ENCODE results near the gene CBX4. TPM values are rescaled to one million over a fixed set of nuclear protein-coding genes. Genes with fewer than 3 reads are reported as not detected.

CBX4 gene
- total and polyA plus RNA-seq, 3 experiments from 2014 or later, result 9.8 to 12.2 (median 12.1) TPM

GRCh38 chr17:79795795-79796443 lies 43.3 kb downstream of the CBX4 start:
- Histone ChIP-seq H3K4me1 (ENCODE audit: insufficient read depth, low read length) (peaks cover 51% of the 10 kb centered on the region), H3K27me3 (ENCODE audit: insufficient read depth, low read length, poor library complexity, severe bottlenecking) (peaks cover 44% of the 10 kb centered on the region), H3K4me3 (ENCODE audit: low read length) (peak overlapping the region; percentile 80), H3K27ac (ENCODE audit: low read depth, low read length) (peak overlapping the region; percentile 73), H3K36me3 (ENCODE audit: insufficient read depth, low read length) (no peaks in the 10 kb centered on the region), H3K9me3 (ENCODE audit: low read length) (no peaks in the 10 kb centered on the region)
- Mint-ChIP-seq H3K27ac (peak overlapping the region in 6 of 8 donors; percentile 1 to 92 (median 77)), H3K9me3 (peaks cover 0 to 2% (median 2%) of the 10 kb centered on the region in 5 donors), H3K4me3 (peak overlapping the region; percentile 85 to 92 (median 86)), H3K36me3 (peaks cover 0 to 2% (median 0%) of the 10 kb centered on the region in 3 donors), H3K4me1 (peaks cover 31 to 52% (median 31%) of the 10 kb centered on the region in 3 donors), H3K27me3 (peaks cover 41 to 42% of the 10 kb centered on the region in 2 donors)
- ChIA-PET POLR2A (interaction anchor here (0.6 to 6.9 kb wide), 5 partner anchors 9 to 207 kb away, joined by 3 to 79 read pairs (median 5); partner anchors contain the start of genes CBX2 and CBX4), CTCF (interaction anchor here (1.5 to 1.7 kb wide), 3 partner anchors 44 to 46 kb away, joined by 3 to 9 read pairs (median 6); partner anchors contain the start of gene CBX4)
- DNase-seq, result no peak

- Mint-ChIP-seq H3K9me3 (peaks cover 0 to 2% (median 0%) of the 10 kb centered on the region in 5 donors), H3K27me3 (peaks cover 36 to 39% of the 10 kb centered on the region in 2 donors), H3K36me3 (peaks cover 0 to 2% (median 0%) of the 10 kb centered on the region in 3 donors), H3K27ac (no peak overlapping the region), H3K4me3 (no peak overlapping the region), H3K4me1 (peaks cover 22 to 47% (median 23%) of the 10 kb centered on the region in 3 donors)
- H3K4me1 ChIP-seq (ENCODE audit: insufficient read depth, low read length), result peaks cover 50% of the 10 kb centered on the region
- CTCF ChIA-PET, result interaction anchor here (1.5 to 1.8 kb wide), 2 partner anchors 40 to 45 kb away, joined by 3 to 4 read pairs; no protein-coding TSS in a partner anchor
- H3K36me3 ChIP-seq (ENCODE audit: insufficient read depth, low read length), result no peaks in the 10 kb centered on the region
- no peak for DNase-seq
- H3K27ac ChIP-seq (ENCODE audit: low read depth, low read length), result no peak overlapping the region
- no peaks in the 10 kb centered on the region for H3K9me3 ChIP-seq (ENCODE audit: low read length)
- H3K4me3 ChIP-seq (ENCODE audit: low read length), result no peak overlapping the region
- POLR2A ChIA-PET, result interaction anchor here (6.9 kb wide), 1 partner anchor 44 kb away, joined by 79 read pairs; the partner anchor contains the start of gene CBX4
- H3K27me3 ChIP-seq (ENCODE audit: insufficient read depth, low read length, poor library complexity, severe bottlenecking), result peaks cover 44% of the 10 kb centered on the region
Measured at GRCh38 chr17:79794659-79795511, 44.4 kb downstream of the CBX4 start.

- Mint-ChIP-seq H3K36me3 (peaks cover 0 to 2% (median 0%) of the 10 kb centered on the region in 3 donors), H3K27ac (no peak overlapping the region), H3K9me3 (no peaks in the 10 kb centered on the region), H3K4me1 (peaks cover 16 to 44% (median 18%) of the 10 kb centered on the region in 3 donors), H3K4me3 (peak overlapping the region in 2 of 7 donors; percentile 13 to 73), H3K27me3 (peaks cover 28 to 35% of the 10 kb centered on the region in 2 donors)
- H3K36me3 ChIP-seq (ENCODE audit: insufficient read depth, low read length), result no peaks in the 10 kb centered on the region
- ChIA-PET CTCF (interaction anchor here (1.8 kb wide), 1 partner anchor 41 kb away, joined by 4 read pairs; no protein-coding TSS in a partner anchor), POLR2A (interaction anchor here (6.9 kb wide), 1 partner anchor 45 kb away, joined by 79 read pairs; the partner anchor contains the start of gene CBX4)
- no peak overlapping the region for H3K27ac ChIP-seq (ENCODE audit: low read depth, low read length)
- peaks cover 41% of the 10 kb centered on the region for H3K4me1 ChIP-seq (ENCODE audit: insufficient read depth, low read length)
- no peak overlapping the region for H3K4me3 ChIP-seq (ENCODE audit: low read length)
- DNase-seq, result no peak
- H3K27me3 ChIP-seq (ENCODE audit: insufficient read depth, low read length, poor library complexity, severe bottlenecking), result peaks cover 44% of the 10 kb centered on the region
- no peaks in the 10 kb centered on the region for H3K9me3 ChIP-seq (ENCODE audit: low read length)
Measured at GRCh38 chr17:79793924-79794304, 45.3 kb downstream of the CBX4 start.

GRCh38 chr17:79792984-79793923 lies 46.0 kb downstream of the CBX4 start:
- H3K27ac ChIP-seq (ENCODE audit: low read depth, low read length), result no peak overlapping the region
- no peaks in the 10 kb centered on the region for H3K9me3 ChIP-seq (ENCODE audit: low read length)
- Mint-ChIP-seq H3K4me3 (peak overlapping the region in 2 of 7 donors; percentile 13 to 73), H3K36me3 (peaks cover 0 to 2% (median 0%) of the 10 kb centered on the region in 3 donors), H3K4me1 (peaks cover 9 to 37% (median 13%) of the 10 kb centered on the region in 3 donors), H3K27me3 (peaks cover 22 to 35% of the 10 kb centered on the region in 2 donors), H3K27ac (no peak overlapping the region), H3K9me3 (no peaks in the 10 kb centered on the region)
- ChIA-PET POLR2A (interaction anchor here (6.9 kb wide), 1 partner anchor 46 kb away, joined by 79 read pairs; the partner anchor contains the start of gene CBX4), CTCF (interaction anchor here (1.2 to 1.8 kb wide), 2 partner anchors 42 to 51 kb away, joined by 3 to 4 read pairs; no protein-coding TSS in a partner anchor)
- no peak overlapping the region for H3K4me3 ChIP-seq (ENCODE audit: low read length)
- H3K36me3 ChIP-seq (ENCODE audit: insufficient read depth, low read length), result no peaks in the 10 kb centered on the region
- no peak for DNase-seq
- H3K27me3 ChIP-seq (ENCODE audit: insufficient read depth, low read length, poor library complexity, severe bottlenecking), result peaks cover 39% of the 10 kb centered on the region
- H3K4me1 ChIP-seq (ENCODE audit: insufficient read depth, low read length), result peaks cover 34% of the 10 kb centered on the region

- ChIA-PET CTCF (interaction anchor here (1.2 kb wide), 1 partner anchor 52 kb away, joined by 3 read pairs; no protein-coding TSS in a partner anchor), POLR2A (no interaction called here)
- peaks cover 9 to 36% (median 13%) of the 10 kb centered on the region in 3 donors for H3K4me1 Mint-ChIP-seq
- Histone ChIP-seq H3K27me3 (ENCODE audit: insufficient read depth, low read length, poor library complexity, severe bottlenecking) (peaks cover 33% of the 10 kb centered on the region), H3K27ac (ENCODE audit: low read depth, low read length) (no peak overlapping the region), H3K36me3 (ENCODE audit: insufficient read depth, low read length) (no peaks in the 10 kb centered on the region), H3K4me1 (ENCODE audit: insufficient read depth, low read length) (peaks cover 29% of the 10 kb centered on the region), H3K9me3 (ENCODE audit: low read length) (no peaks in the 10 kb centered on the region), H3K4me3 (ENCODE audit: low read length) (no peak overlapping the region)
- peaks cover 0 to 2% (median 0%) of the 10 kb centered on the region in 3 donors for H3K36me3 Mint-ChIP-seq
- DNase-seq, result no peak
- peak overlapping the region in 2 of 7 donors; percentile 5 to 48 for H3K4me3 Mint-ChIP-seq
- H3K27ac Mint-ChIP-seq, result peak overlapping the region in 2 of 8 donors; percentile 45 to 67
- peaks cover 29 to 43% of the 10 kb centered on the region in 2 donors for H3K27me3 Mint-ChIP-seq
- no peaks in the 10 kb centered on the region for H3K9me3 Mint-ChIP-seq
Measured at GRCh38 chr17:79792341-79792871, 46.8 kb downstream of the CBX4 start.

- ChIA-PET POLR2A (no interaction called here), CTCF (no interaction called here)
- Mint-ChIP-seq H3K9me3 (no peaks in the 10 kb centered on the region), H3K27me3 (peaks cover 26 to 49% of the 10 kb centered on the region in 2 donors), H3K36me3 (no peaks in the 10 kb centered on the region), H3K4me3 (peak overlapping the region in 3 of 7 donors; percentile 10 to 48 (median 15)), H3K27ac (peak overlapping the region in 1 of 8 donors; percentile 67), H3K4me1 (peaks cover 9 to 31% (median 9%) of the 10 kb centered on the region in 3 donors)
- Histone ChIP-seq H3K36me3 (ENCODE audit: insufficient read depth, low read length) (no peaks in the 10 kb centered on the region), H3K27me3 (ENCODE audit: insufficient read depth, low read length, poor library complexity, severe bottlenecking) (peaks cover 33% of the 10 kb centered on the region), H3K9me3 (ENCODE audit: low read length) (no peaks in the 10 kb centered on the region), H3K4me3 (ENCODE audit: low read length) (no peak overlapping the region), H3K4me1 (ENCODE audit: insufficient read depth, low read length) (peaks cover 29% of the 10 kb centered on the region), H3K27ac (ENCODE audit: low read depth, low read length) (no peak overlapping the region)
- DNase-seq, result no peak
Measured at GRCh38 chr17:79791735-79792161, 47.5 kb downstream of the CBX4 start.
